Endothelial cell of umbilical vein (primary cell): Measurements from ENCODE around the gene DIRAS3. TPM values are rescaled to one million over a fixed set of nuclear protein-coding genes. Genes with fewer than 3 reads are reported as not detected.

Source experiments
- BruUV-seq: library from RNA; stranded (reverse); fragments of 400-500 nt; replicated peaks from 2 replicates; lab custom pipeline; 2021; lab: Mats Ljungman, UMichigan
- CTCF ChIA-PET: fragments of 300-600, 350-600 bp; sonication (Branson Sonifier 250); formaldehyde crosslinking; loops from one replicate; lab custom pipeline; 2021; ENCODE audit warnings: antibody characterized with exemption, inconsistent platforms; lab: Charles Lee
- POLR2A ChIA-PET: fragments of 300-600, 350-600 bp; sonication (Branson Sonifier 250); formaldehyde crosslinking; loops from one replicate; lab custom pipeline; 2021; ENCODE audit warnings: antibody characterized with exemption, inconsistent platforms; lab: Charles Lee
- DNase-seq: peaks from one replicate; pipeline ENCODE4 v3.0.0-alpha.2; 2011; ENCODE audit warnings: low read depth, low spot score
- FAIRE-seq: peaks from 2 replicates; lab custom pipeline; 2011; peaks lifted over from hg19 to GRCh38; lab: Jason Lieb, UNC
- H2AFZ ChIP-seq: 2 replicates; pipeline ENCODE4 v1.6.0; 2012; ENCODE audit warnings: low read depth, low read length, control low read depth, inconsistent platforms
- H3K27ac ChIP-seq: 2 replicates; pipeline ENCODE4 v1.5.1; 2011; ENCODE audit warnings: low read depth, mild to moderate bottlenecking, control low read depth, low read length, moderate library complexity; ENCODE audit not compliant: insufficient read depth
- H3K27me3 ChIP-seq, 2 experiments: 2 replicates each; pipeline versions ENCODE4 v1.6.0 to v1.6.1; 2011; ENCODE audit warnings: low read length in 2 of 2, mixed read lengths in 1 of 2; ENCODE audit not compliant: control insufficient read depth in 2 of 2, insufficient read depth in 2 of 2
- H3K36me3 ChIP-seq, 2 experiments: 2 replicates in 1 of 2; 3 replicates in 1 of 2; pipeline ENCODE4 v1.5.1; 2011; ENCODE audit warnings: low read length in 2 of 2, mild to moderate bottlenecking in 1 of 2, moderate library complexity in 1 of 2; ENCODE audit not compliant: control insufficient read depth in 2 of 2, insufficient read depth in 2 of 2; ENCODE audit errors: extremely low read depth in 1 of 2
- H3K4me1 ChIP-seq: 3 replicates; pipeline ENCODE4 v1.5.1; 2011; ENCODE audit warnings: mild to moderate bottlenecking, low read length; ENCODE audit not compliant: control insufficient read depth, insufficient read depth; ENCODE audit errors: extremely low read depth
- H3K4me2 ChIP-seq: 2 replicates; pipeline ENCODE4 v1.6.1; 2011; ENCODE audit warnings: low read length, control low read depth, mixed read lengths; ENCODE audit not compliant: insufficient read depth
- H3K4me3 ChIP-seq, 3 experiments: fragments of 200-600 bp in 1 of 3; sonication (generic), shearing (Covaris generic) in 1 of 3; replicated peaks in 1 of 3; 2 replicates each; pipeline ENCODE4 v1.5.1; 2011 to 2016; ENCODE audit warnings: control low read depth in 3 of 3, low read length in 3 of 3, mild to moderate bottlenecking in 2 of 3, inconsistent platforms in 1 of 3, low read depth in 1 of 3, moderate library complexity in 1 of 3; ENCODE audit not compliant: insufficient read depth in 1 of 3
- H3K79me2 ChIP-seq: 2 replicates; pipeline ENCODE4 v1.6.0; 2012; ENCODE audit warnings: low read length, inconsistent platforms; ENCODE audit not compliant: control insufficient read depth, insufficient read depth
- H3K9ac ChIP-seq: replicated peaks from 2 replicates; pipeline ENCODE3; 2011; ENCODE audit warnings: low read length, control low read depth; ENCODE audit not compliant: insufficient read depth; ENCODE audit errors: extremely low read depth
- H3K9me1 ChIP-seq: replicated peaks from 3 replicates; pipeline ENCODE4 v1.6.0; 2011; ENCODE audit warnings: mild to moderate bottlenecking, low read length; ENCODE audit not compliant: control insufficient read depth, insufficient read depth; ENCODE audit errors: extremely low read depth
- H3K9me3 ChIP-seq: replicated peaks from 2 replicates; pipeline ENCODE4 v1.5.1; 2012; ENCODE audit warnings: low read length, inconsistent platforms; ENCODE audit not compliant: control insufficient read depth, insufficient read depth
- H4K20me1 ChIP-seq: replicated peaks from 2 replicates; pipeline ENCODE3; 2011; ENCODE audit warnings: mild to moderate bottlenecking, low read length; ENCODE audit not compliant: control insufficient read depth, insufficient read depth; ENCODE audit errors: extremely low read depth
- CTCF ChIP-seq, 2 donors: IDR thresholded peaks; 1 replicate in 1 of 2; 2 replicates in 1 of 2; pipeline ENCODE4 v1.5.1; 2011; ENCODE audit warnings: low read length in 2 of 2, mild to moderate bottlenecking in 2 of 2, moderate library complexity in 2 of 2, control low read depth in 1 of 2, inconsistent platforms in 1 of 2, low read depth in 1 of 2; ENCODE audit not compliant: insufficient read depth in 1 of 2; ENCODE audit errors: extremely low read depth in 1 of 2
- GATA2 ChIP-seq: IDR thresholded peaks from 2 replicates; pipeline ENCODE4 v1.7.0; 2011; ENCODE audit warnings: low read depth, mild to moderate bottlenecking, moderate library complexity, mixed read lengths, low read length; ENCODE audit not compliant: insufficient read length, insufficient read depth
- JUN ChIP-seq: IDR thresholded peaks from 2 replicates; pipeline ENCODE4 v1.6.1; 2011; ENCODE audit warnings: borderline replicate concordance, low read depth; ENCODE audit not compliant: insufficient read length, insufficient read depth
- MYC ChIP-seq: IDR thresholded peaks from one replicate; pipeline ENCODE4 v1.6.1; 2011; ENCODE audit warnings: mild to moderate bottlenecking, low read depth, low read length
- POLR2A ChIP-seq: IDR thresholded peaks from 2 replicates; pipeline ENCODE4 v1.6.1; 2012; ENCODE audit warnings: low read depth, mild to moderate bottlenecking, control low read depth, low read length
- POLR2AphosphoS5 ChIP-seq: IDR thresholded peaks from 2 replicates; pipeline ENCODE4 v1.6.1; 2012; ENCODE audit warnings: low read depth, mild to moderate bottlenecking, control low read depth, low read length, moderate library complexity; ENCODE audit not compliant: insufficient read depth
- dilution Hi-C: fragments of 300-500 bp; cut with MboI; formaldehyde crosslinking; loops from one replicate; pipeline ENCODE4 v1.15.0; 2019; ENCODE audit warnings: low sequenced_read_pairs; ENCODE audit not compliant: extremely low pct_ligation_motif_present
- intact Hi-C: fragments of 100-400 bp; cut with micrococcal nuclease; formaldehyde crosslinking; loops from one replicate; pipeline ENCODE4 v1.10.0; 2022
- polyA plus RNA-seq, 4 experiments: library from polyadenylated mRNA; depleted of rRNA in 3 of 4; stranded (reverse) in 3 of 4; unstranded in 1 of 4; fragments of >200 nt; gene quantifications; 2 replicates each; pipeline versions ENCODE4 v1.2.1 to v1.2.3, GENCODE V29; 2011 to 2012; ENCODE audit warnings: missing spikeins in 1 of 4
- total RNA-seq: library from RNA; stranded (reverse); gene quantifications from 2 replicates; pipeline ENCODE4 v1.2.3, GENCODE V29; 2021

DIRAS3 gene
- total and polyA plus RNA-seq, 2 donors (not counting 3 experiments of a cell fraction or from before 2014, with no cell fraction given), result 1.2 to 7.6 TPM

GRCh38 chr1:68029444-68029843 lies 21.0 kb downstream of the DIRAS3 start:
- CTCF ChIA-PET, result interaction anchor here (0.9 kb wide), 1 partner anchor 10 kb away, joined by 3 read pairs; no protein-coding TSS in a partner anchor
- FAIRE-seq, result no peak

More at GRCh38 chr1:68029444-68029843, 21.0 kb downstream of the DIRAS3 start:
- Histone ChIP-seq H3K4me1 (peaks cover 4% of the 10 kb centered on the region), H3K9me1 (no peaks in the 10 kb centered on the region), H2AFZ (no peak overlapping the region), H3K27ac (no peak overlapping the region), H3K9me3 (no peaks in the 10 kb centered on the region), H3K4me3 (no peak overlapping the region), H3K79me2 (no peaks in the 10 kb centered on the region), H3K4me2 (no peak overlapping the region), H4K20me1 (no peaks in the 10 kb centered on the region), H3K36me3 (no peaks in the 10 kb centered on the region), H3K9ac (no peak overlapping the region), H3K27me3 (no peaks in the 10 kb centered on the region)
- no peak for DNase-seq
- dilution Hi-C loops, result no loop called here
- BruUV-seq, result no TSS peak
- intact Hi-C loops, result no loop called here
- POLR2A ChIA-PET, result no interaction called here
- no peak for TF ChIP-seq JUN
- no peak for TF ChIP-seq GATA2
- TF ChIP-seq MYC, result no peak
- no peak for TF ChIP-seq POLR2AphosphoS5
- TF ChIP-seq POLR2A, result no peak
- TF ChIP-seq CTCF (IDR thresholded peaks at IDR 0.05; ENCODE audit: extremely low read depth in 1 of 2, insufficient read depth in 1 of 2, low read depth in 1 of 2, low read length in 2 of 2), result no peak
